ENCODE measurements around the gene ATP4B. TPM values are rescaled to one million over a fixed set of nuclear protein-coding genes. Genes with fewer than 3 reads are reported as not detected.

The ATP4B gene
- total RNA-seq, 1 experiment from 2014 or later = not detected

GRCh38 chr13:113608967-113609533, 48.9 kb downstream of the ATP4B start:
- BruUV-seq (replicated peaks) = no TSS peak
- ChIA-PET POLR2A (no interaction called here), CTCF (no interaction called here)
- Histone ChIP-seq H3K36me3 (ENCODE audit: control insufficient read depth, insufficient read depth, low read length) (peaks cover 3% of the 10 kb centered on the region; the same call in 1 of the 2 replicates), H3K9me3 (ENCODE audit: control insufficient read depth, insufficient read depth, low read depth, low read length) (no peaks in the 10 kb centered on the region), H3K4me3 (ENCODE audit: low read depth in 2 of 2, low read length in 2 of 2) (no peak overlapping the region), H3K4me1 (ENCODE audit: control insufficient read depth, insufficient read depth, low read length) (no peaks in the 10 kb centered on the region), H3K27ac (ENCODE audit: low read length) (no peak overlapping the region), H3K27me3 (ENCODE audit: control insufficient read depth, insufficient read depth, low read length) (no peaks in the 10 kb centered on the region)
- in situ Hi-C loops (cut with HindIII; ENCODE audit: low pct_unique_long_range_greater_than_20kb, low sequenced_read_pairs) (no loop called here), intact Hi-C loops (cut with micrococcal nuclease; ENCODE audit: unreplicated experiment) (no loop called here)
- no peak for TF ChIP-seq POLR2AphosphoS5 (IDR thresholded peaks at IDR 0.05; ENCODE audit: low read depth, low read length)
- TF ChIP-seq REST (IDR thresholded peaks at IDR 0.05; ENCODE audit: insufficient read depth in 1 of 2, low read depth in 2 of 2, low read length in 1 of 2) = no peak
- no peak for TF ChIP-seq CTCF (IDR thresholded peaks at IDR 0.05)
- no peak for TF ChIP-seq SIN3A (IDR thresholded peaks at IDR 0.05; ENCODE audit: borderline replicate concordance, insufficient read depth, low read depth, low read length)
- no peak for TF ChIP-seq TCF7L2 (IDR thresholded peaks at IDR 0.05; ENCODE audit: low read depth, low read length)
- DNase-seq (ENCODE audit: low read depth, low spot score) = no peak
- ATAC-seq = no peak

- ATAC-seq (peak; percentile 31; the same call in 1 of the 2 replicates), DNase-seq (ENCODE audit: low read depth, low spot score) (no peak)
- H3K36me3 ChIP-seq (ENCODE audit: control insufficient read depth, insufficient read depth, low read length) = peaks cover 3% of the 10 kb centered on the region; the same call in 1 of the 2 replicates
- in situ Hi-C loops (cut with HindIII; ENCODE audit: low pct_unique_long_range_greater_than_20kb, low sequenced_read_pairs) (no loop called here), intact Hi-C loops (cut with micrococcal nuclease; ENCODE audit: unreplicated experiment) (no loop called here)
- no peak overlapping the region for H3K27ac ChIP-seq (ENCODE audit: low read length)
- no TSS peak for BruUV-seq (replicated peaks)
- H3K9me3 ChIP-seq (ENCODE audit: control insufficient read depth, insufficient read depth, low read depth, low read length) = no peaks in the 10 kb centered on the region
- no peak overlapping the region for H3K4me3 ChIP-seq (ENCODE audit: low read depth in 2 of 2, low read length in 2 of 2)
- ChIA-PET CTCF (no interaction called here), POLR2A (no interaction called here)
- TF ChIP-seq CTCF (IDR thresholded peaks at IDR 0.05) (no peak), TCF7L2 (IDR thresholded peaks at IDR 0.05; ENCODE audit: low read depth, low read length) (no peak), POLR2AphosphoS5 (IDR thresholded peaks at IDR 0.05; ENCODE audit: low read depth, low read length) (no peak), SIN3A (IDR thresholded peaks at IDR 0.05; ENCODE audit: borderline replicate concordance, insufficient read depth, low read depth, low read length) (no peak), REST (IDR thresholded peaks at IDR 0.05; ENCODE audit: insufficient read depth in 1 of 2, low read depth in 2 of 2, low read length in 1 of 2) (no peak)
- no peaks in the 10 kb centered on the region for H3K4me1 ChIP-seq (ENCODE audit: control insufficient read depth, insufficient read depth, low read length)
- H3K27me3 ChIP-seq (ENCODE audit: control insufficient read depth, insufficient read depth, low read length) = no peaks in the 10 kb centered on the region
These were observed 49.9 kb downstream of the ATP4B start for GRCh38 chr13:113607889-113608635.
